NB4 (cell line): ENCODE data around the gene PDX1.

Source experiments
- DNase-seq: peaks from one replicate; pipeline ENCODE4 v3.0.0; 2010; ENCODE audit warnings: low read depth
- H3K4me3 ChIP-seq: one replicate; pipeline ENCODE4 v1.5.1; 2011; ENCODE audit warnings: mild to moderate bottlenecking, low read depth, low read length, moderate library complexity
- MAX ChIP-seq: IDR thresholded peaks from 2 replicates; pipeline ENCODE4 v1.6.1; 2011; ENCODE audit warnings: low read depth, low read length
- MYC ChIP-seq: IDR thresholded peaks from 2 replicates; pipeline ENCODE4 v1.6.1; 2011; ENCODE audit warnings: low read depth, low read length
- POLR2A ChIP-seq: IDR thresholded peaks from 2 replicates; pipeline ENCODE4 v1.6.1; 2011; ENCODE audit warnings: mild to moderate bottlenecking; ENCODE audit not compliant: insufficient read length; ENCODE audit errors: extremely low read depth
- TF ChIP-seq, protein P1 (sequence below): IDR thresholded peaks from one replicate; pipeline ENCODE4 v1.5.1; 2012; ENCODE audit warnings: low read depth, low read length

Gene PDX1

GRCh38 chr13:27959976-27960361 is 40.2 kb downstream of the PDX1 start:
- peak overlapping the region; percentile 57 for H3K4me3 ChIP-seq
- DNase-seq: no peak
- TF ChIP-seq POLR2A: no peak
- no peak for TF ChIP-seq MAX
- TF ChIP-seq, protein P1, sequence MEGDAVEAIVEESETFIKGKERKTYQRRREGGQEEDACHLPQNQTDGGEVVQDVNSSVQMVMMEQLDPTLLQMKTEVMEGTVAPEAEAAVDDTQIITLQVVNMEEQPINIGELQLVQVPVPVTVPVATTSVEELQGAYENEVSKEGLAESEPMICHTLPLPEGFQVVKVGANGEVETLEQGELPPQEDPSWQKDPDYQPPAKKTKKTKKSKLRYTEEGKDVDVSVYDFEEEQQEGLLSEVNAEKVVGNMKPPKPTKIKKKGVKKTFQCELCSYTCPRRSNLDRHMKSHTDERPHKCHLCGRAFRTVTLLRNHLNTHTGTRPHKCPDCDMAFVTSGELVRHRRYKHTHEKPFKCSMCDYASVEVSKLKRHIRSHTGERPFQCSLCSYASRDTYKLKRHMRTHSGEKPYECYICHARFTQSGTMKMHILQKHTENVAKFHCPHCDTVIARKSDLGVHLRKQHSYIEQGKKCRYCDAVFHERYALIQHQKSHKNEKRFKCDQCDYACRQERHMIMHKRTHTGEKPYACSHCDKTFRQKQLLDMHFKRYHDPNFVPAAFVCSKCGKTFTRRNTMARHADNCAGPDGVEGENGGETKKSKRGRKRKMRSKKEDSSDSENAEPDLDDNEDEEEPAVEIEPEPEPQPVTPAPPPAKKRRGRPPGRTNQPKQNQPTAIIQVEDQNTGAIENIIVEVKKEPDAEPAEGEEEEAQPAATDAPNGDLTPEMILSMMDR: no peak
- no peak for TF ChIP-seq MYC

GRCh38 chr13:27960362-27961226 is 40.8 kb downstream of the PDX1 start:
- H3K4me3 ChIP-seq: peak overlapping the region; percentile 57
- TF ChIP-seq MAX (peak; percentile 96), POLR2A (no peak), MYC (peak; percentile 96)
- TF ChIP-seq, protein P1: peak; percentile 79

GRCh38 chr13:27961227-27962085 is 41.7 kb downstream of the PDX1 start:
- TF ChIP-seq POLR2A (no peak), MAX (no peak), MYC (no peak)
- TF ChIP-seq, protein P1: no peak
- no peak for DNase-seq
- no peak overlapping the region for H3K4me3 ChIP-seq

More at GRCh38 chr13:27960362-27961226, 40.8 kb downstream of the PDX1 start:
- DNase-seq: peak; percentile 93

DNA sequence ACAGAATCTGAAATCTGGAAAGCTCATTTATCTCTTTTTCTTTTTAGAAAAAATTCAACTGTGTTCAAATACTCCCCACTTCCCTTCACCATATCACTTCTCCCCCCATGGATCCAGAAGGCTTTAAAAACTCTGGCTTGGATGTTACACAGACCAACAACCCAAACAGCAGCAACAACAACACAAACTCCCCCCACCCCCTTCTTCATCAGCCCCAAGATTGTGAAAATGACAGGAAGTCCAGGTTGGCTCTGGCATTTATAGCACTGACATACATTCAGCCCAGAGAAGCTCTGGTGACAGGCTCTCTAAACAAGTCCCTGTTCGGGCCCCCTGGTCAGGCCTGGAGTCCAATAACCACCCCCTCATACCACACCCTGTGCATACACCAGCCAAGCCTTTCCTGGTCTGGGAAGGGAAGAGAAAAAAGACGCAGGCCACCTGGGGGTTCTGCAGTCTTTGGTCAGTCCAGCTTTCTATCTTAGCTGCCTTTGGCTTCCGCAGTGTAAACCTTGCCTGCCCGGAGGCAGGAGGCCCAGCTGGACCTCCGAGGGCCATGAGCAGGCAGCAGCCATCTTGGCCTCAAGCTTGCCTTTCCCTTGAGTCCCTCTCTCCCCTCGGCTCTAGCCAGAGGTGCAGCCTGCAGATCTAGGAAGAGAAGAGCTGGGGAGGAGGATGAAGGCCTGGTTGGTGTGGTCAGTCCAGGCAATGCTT is 42.5 kb downstream of the PDX1 start:
- DNase-seq: no peak
- no peak for TF ChIP-seq MAX
- TF ChIP-seq, protein P1: no peak
- no peak for TF ChIP-seq MYC
- no peak for TF ChIP-seq POLR2A
- no peak overlapping the region for H3K4me3 ChIP-seq

GRCh38 chr13:27962982-27963381 is 43.2 kb downstream of the PDX1 start:
- H3K4me3 ChIP-seq: no peak overlapping the region
- no peak for TF ChIP-seq MAX
- no peak for DNase-seq
